Tibial nerve (tissue), 4 donors: ENCODE measurements around the gene STPG1. TPM values are rescaled to one million over a fixed set of nuclear protein-coding genes. Genes with fewer than 3 reads are reported as not detected.
"Not testable (repeated sequence)": the region's sequence is repeated elsewhere in the genome, so short reads cannot be mapped to it uniquely, and the experiment has no call there.

Source experiments
- DNase-seq, 2 donors: peaks; one replicate each; pipeline ENCODE4 v3.0.0-alpha.2; 2019; ENCODE audit warnings: low spot score in 2 of 2
- H3K27ac ChIP-seq, 4 donors: fragments of 200-600 bp; sonication (generic) in 3 of 4; one replicate each; pipeline ENCODE4 v1.5.1; 2017 to 2019; ENCODE audit warnings: mild to moderate bottlenecking in 1 of 4
- H3K27me3 ChIP-seq, 2 donors: fragments of 200-600 bp; sonication (generic) in 1 of 2; one replicate each; pipeline versions ENCODE4 v1.5.1 to v1.6.0; 2017 to 2019
- H3K36me3 ChIP-seq, 3 donors: fragments of 200-600 bp; sonication (generic); one replicate each; pipeline ENCODE4 v1.5.1; 2018 to 2019
- H3K4me1 ChIP-seq, 4 donors: fragments of 200-600 bp; sonication (generic) in 3 of 4; one replicate each; pipeline ENCODE4 v1.5.1; 2017 to 2019
- H3K4me3 ChIP-seq, 4 donors: fragments of 200-600 bp; sonication (generic) in 3 of 4; one replicate each; pipeline ENCODE4 v1.5.1; 2017 to 2019; ENCODE audit warnings: mild to moderate bottlenecking in 1 of 4, moderate library complexity in 1 of 4
- H3K9me3 ChIP-seq, 4 donors: fragments of 200-600 bp; sonication (generic) in 3 of 4; one replicate each; pipeline ENCODE4 v1.5.1; 2017 to 2019
- EP300 ChIP-seq, 2 donors: sonication (generic); formaldehyde crosslinking; IDR thresholded peaks; one replicate each; pipeline ENCODE4 v1.6.1; 2017; ENCODE audit warnings: antibody characterized with exemption in 2 of 2, mild to moderate bottlenecking in 1 of 2
- POLR2A ChIP-seq, 2 donors: fragments of 450-650 bp; IDR thresholded peaks; one replicate each; pipeline ENCODE4 v1.6.1; 2017; ENCODE audit warnings: antibody characterized with exemption in 2 of 2, mild to moderate bottlenecking in 2 of 2, moderate library complexity in 2 of 2
- WGBS, 2 donors: methylation state at CpG; one replicate each; pipeline ENCODE4 v1.1.5; 2018; 5-methylcytosine and 5-hydroxymethylcytosine counted together
- total RNA-seq, 4 donors: library from RNA; depleted of rRNA; stranded (reverse); fragments of >200 nt; gene quantifications; one replicate each; pipeline ENCODE4 v1.1.0, GENCODE V29; 2016
- TF ChIP-seq, protein P1 (sequence below), 5 experiments: fragments of 200-600 bp in 3 of 5; fragments of 450-650 bp in 2 of 5; sonication (generic) in 3 of 5; IDR thresholded peaks; one replicate each; pipeline ENCODE4 v1.5.1; 2016 to 2019; ENCODE audit warnings: antibody characterized with exemption in 5 of 5, mild to moderate bottlenecking in 3 of 5, moderate library complexity in 2 of 5

STPG1 gene
- total RNA-seq, 4 donors from 2014 or later = 1.5 to 5.7 (median 3.0) TPM

DNA sequence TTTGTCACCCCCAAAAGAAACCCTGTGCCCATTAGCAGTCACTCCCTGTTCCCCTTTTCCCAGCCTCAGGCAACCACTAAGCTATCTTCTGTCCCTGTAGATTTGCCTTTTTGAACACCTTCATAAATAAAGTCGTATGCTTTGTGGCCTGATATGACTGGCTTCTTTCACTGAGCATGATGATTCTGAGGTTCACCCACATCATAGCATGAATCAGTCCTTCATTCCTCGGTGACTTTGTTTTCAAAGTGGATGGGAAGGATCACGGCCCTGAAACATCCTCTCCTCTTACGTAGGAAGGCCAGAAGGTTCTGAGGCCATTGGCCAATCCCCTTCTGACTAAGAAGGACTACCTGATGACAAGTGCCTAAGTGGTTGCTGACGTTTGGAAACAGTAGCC is 41.1 kb upstream of the STPG1 start:
- Histone ChIP-seq H3K36me3 (peaks cover 0 to 88% (median 0%) of the 10 kb centered on the region in 3 donors), H3K4me1 (no peaks in the 10 kb centered on the region), H3K4me3 (no peak overlapping the region), H3K27me3 (no peaks in the 10 kb centered on the region), H3K27ac (no peak overlapping the region), H3K9me3 (no peaks in the 10 kb centered on the region)
- TF ChIP-seq, protein P1, sequence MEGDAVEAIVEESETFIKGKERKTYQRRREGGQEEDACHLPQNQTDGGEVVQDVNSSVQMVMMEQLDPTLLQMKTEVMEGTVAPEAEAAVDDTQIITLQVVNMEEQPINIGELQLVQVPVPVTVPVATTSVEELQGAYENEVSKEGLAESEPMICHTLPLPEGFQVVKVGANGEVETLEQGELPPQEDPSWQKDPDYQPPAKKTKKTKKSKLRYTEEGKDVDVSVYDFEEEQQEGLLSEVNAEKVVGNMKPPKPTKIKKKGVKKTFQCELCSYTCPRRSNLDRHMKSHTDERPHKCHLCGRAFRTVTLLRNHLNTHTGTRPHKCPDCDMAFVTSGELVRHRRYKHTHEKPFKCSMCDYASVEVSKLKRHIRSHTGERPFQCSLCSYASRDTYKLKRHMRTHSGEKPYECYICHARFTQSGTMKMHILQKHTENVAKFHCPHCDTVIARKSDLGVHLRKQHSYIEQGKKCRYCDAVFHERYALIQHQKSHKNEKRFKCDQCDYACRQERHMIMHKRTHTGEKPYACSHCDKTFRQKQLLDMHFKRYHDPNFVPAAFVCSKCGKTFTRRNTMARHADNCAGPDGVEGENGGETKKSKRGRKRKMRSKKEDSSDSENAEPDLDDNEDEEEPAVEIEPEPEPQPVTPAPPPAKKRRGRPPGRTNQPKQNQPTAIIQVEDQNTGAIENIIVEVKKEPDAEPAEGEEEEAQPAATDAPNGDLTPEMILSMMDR (IDR thresholded peaks at IDR 0.05) = no peak
- TF ChIP-seq EP300 (IDR thresholded peaks at IDR 0.05) (no peak), POLR2A (IDR thresholded peaks at IDR 0.05) (no peak)
- 55 to 64% methylated on average over 5 of the region's 5 CpGs for WGBS, 2 donors
- DNase-seq = no peak

GRCh38 chr1:24452922-24453485 is 39.4 kb upstream of the STPG1 start:
- WGBS, 2 donors = 84 to 86% methylated on average over 8 of the region's 8 CpGs

DNA sequence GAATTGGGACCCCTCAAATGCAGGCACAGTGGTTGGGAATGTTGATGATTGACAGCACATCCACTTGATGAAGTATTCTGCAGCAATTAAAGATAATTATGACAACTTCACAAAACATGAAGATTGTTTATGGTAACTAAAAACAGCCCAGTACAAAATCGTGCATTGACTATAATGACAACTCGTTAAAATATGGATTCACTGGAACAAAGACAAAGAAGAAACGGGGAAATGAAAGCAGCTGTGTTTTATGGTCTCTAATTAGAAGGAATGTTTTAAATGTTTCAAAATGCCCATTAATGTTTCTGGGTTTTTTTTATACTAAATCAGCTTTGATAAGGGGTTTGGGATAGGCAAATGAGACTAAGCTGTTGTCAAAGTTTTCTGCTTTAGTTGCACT is 38.2 kb upstream of the STPG1 start:
- WGBS, 2 donors = 58 to 62% methylated on average over 3 of the region's 3 CpGs
- no peak overlapping the region for H3K4me3 ChIP-seq
- no peak for TF ChIP-seq POLR2A (IDR thresholded peaks at IDR 0.05)
- TF ChIP-seq, protein P1 (IDR thresholded peaks at IDR 0.05) = no peak
- no peak for TF ChIP-seq EP300 (IDR thresholded peaks at IDR 0.05)
- no peaks in the 10 kb centered on the region for H3K27me3 ChIP-seq
- H3K27ac ChIP-seq = no peak overlapping the region
- no peaks in the 10 kb centered on the region for H3K4me1 ChIP-seq
- H3K9me3 ChIP-seq = no peaks in the 10 kb centered on the region
- H3K36me3 ChIP-seq = peaks cover 0 to 83% (median 0%) of the 10 kb centered on the region in 3 donors
- no peak for DNase-seq

More at GRCh38 chr1:24452922-24453485, 39.4 kb upstream of the STPG1 start:
- no peak overlapping the region for H3K4me3 ChIP-seq
- no peaks in the 10 kb centered on the region for H3K9me3 ChIP-seq
- DNase-seq = no peak
- TF ChIP-seq POLR2A (IDR thresholded peaks at IDR 0.05) (no peak), EP300 (IDR thresholded peaks at IDR 0.05) (no peak)
- TF ChIP-seq, protein P1 (IDR thresholded peaks at IDR 0.05) = no peak
- no peaks in the 10 kb centered on the region for H3K4me1 ChIP-seq
- H3K27me3 ChIP-seq = no peaks in the 10 kb centered on the region
- H3K27ac ChIP-seq = no peak overlapping the region
- H3K36me3 ChIP-seq = peaks cover 0 to 87% (median 0%) of the 10 kb centered on the region in 3 donors

GRCh38 chr1:24450857-24451397 is 37.3 kb upstream of the STPG1 start:
- Histone ChIP-seq H3K4me1 (no peaks in the 10 kb centered on the region), H3K27ac (no peak overlapping the region), H3K4me3 (no peak overlapping the region), H3K36me3 (peaks cover 0 to 82% (median 0%) of the 10 kb centered on the region in 3 donors), H3K27me3 (no peaks in the 10 kb centered on the region), H3K9me3 (no peaks in the 10 kb centered on the region)
- TF ChIP-seq, protein P1 (IDR thresholded peaks at IDR 0.05) = no peak
- TF ChIP-seq EP300 (IDR thresholded peaks at IDR 0.05) (no peak), POLR2A (IDR thresholded peaks at IDR 0.05) (no peak)
- no peak for DNase-seq
- WGBS, 2 donors = 88 to 90% methylated on average over 5 of the region's 5 CpGs

DNA sequence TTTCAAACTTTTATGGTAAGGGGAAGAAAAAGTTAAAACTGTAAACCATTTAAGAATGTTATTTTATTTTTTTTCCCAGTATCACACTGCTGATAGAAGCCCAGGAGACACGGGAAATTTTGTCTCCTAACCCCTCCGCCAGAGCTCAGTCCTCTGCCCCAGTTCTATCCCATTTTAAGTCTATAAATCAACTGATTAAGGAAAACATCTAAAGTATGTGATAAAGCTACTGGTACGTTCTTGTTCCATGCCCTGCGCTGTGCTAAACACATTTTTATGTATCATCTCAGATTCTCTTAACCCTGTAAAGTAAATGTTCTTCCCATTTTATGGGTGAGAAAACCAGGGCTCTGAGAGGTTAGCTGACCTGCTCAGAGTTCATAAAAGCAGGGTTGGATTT is 36.7 kb upstream of the STPG1 start:
- Histone ChIP-seq H3K4me3 (no peak overlapping the region), H3K27me3 (no peaks in the 10 kb centered on the region), H3K4me1 (no peaks in the 10 kb centered on the region), H3K27ac (no peak overlapping the region), H3K36me3 (peaks cover 0 to 82% (median 0%) of the 10 kb centered on the region in 3 donors), H3K9me3 (no peaks in the 10 kb centered on the region)
- no peak for DNase-seq
- WGBS, 2 donors = 64 to 66% methylated on average over 4 of the region's 4 CpGs
- TF ChIP-seq EP300 (IDR thresholded peaks at IDR 0.05) = no peak
- no peak for TF ChIP-seq POLR2A (IDR thresholded peaks at IDR 0.05)
- TF ChIP-seq, protein P1 (IDR thresholded peaks at IDR 0.05) = no peak

DNA sequence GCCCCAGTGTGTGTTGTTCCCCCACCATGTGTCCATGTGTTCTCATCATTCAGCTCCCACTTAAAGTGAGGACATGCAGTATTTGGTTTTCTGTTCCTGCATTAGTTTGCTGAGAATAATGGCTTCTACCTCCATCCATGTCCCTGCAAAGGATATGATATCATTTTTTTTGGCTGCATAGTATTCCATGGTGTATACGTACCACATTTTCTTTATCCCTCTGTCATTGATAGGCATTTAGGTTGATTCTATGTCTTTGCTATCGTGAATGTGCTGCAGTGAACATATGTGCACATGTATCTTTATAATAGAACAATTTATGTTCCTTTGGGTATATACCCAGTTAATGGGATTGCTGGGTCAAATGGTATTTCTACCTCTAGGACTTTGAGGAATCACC is 32.9 kb upstream of the STPG1 start:
- Histone ChIP-seq H3K36me3 (peaks cover 0 to 66% (median 3%) of the 10 kb centered on the region in 3 donors), H3K4me1 (peaks cover 0 to 17% (median 0%) of the 10 kb centered on the region in 4 donors)
- H3K9me3 ChIP-seq, H3K27me3 ChIP-seq, H3K27ac ChIP-seq, DNase-seq, H3K4me3 ChIP-seq: not testable (repeated sequence)
- 94 to 98% methylated on average over 2 of the region's 2 CpGs for WGBS, 2 donors
